ENCODE results near the gene MED14.

DNA sequence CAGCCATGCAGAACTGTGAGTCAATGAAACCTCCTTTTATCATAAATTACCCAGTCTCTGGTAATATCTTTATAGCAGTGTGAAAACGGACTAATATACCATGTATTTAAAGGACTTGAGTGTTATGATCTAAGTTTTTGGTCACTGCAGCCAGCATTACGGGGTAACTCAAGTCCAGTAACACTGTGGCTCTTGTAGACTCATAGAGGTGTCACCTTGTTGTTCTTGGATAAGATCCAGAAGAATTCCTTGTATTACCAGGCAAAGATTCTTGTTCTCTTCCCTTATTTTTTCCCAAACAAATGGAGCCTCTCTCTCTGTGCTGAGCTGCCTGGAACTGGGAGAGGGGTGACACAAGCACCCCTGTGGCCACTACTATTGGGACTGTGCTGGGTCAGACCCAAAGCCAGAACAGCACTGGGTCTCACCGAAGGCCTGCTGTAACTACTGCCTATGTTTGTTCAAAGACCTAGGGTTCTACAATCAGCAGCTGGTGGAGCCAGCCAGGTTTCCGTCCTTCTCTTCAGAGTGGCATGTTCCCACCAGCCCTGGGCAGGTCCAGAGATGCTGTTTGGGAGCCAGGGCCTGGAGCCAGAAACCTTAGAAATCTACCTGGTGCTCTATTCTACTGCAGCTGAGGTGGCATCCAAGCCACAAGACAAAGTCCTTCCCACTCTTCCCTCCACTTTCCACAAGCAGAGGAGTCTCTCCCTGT, 43.7 kb upstream of the MED14 start:
- TF ChIP-seq, protein P1, sequence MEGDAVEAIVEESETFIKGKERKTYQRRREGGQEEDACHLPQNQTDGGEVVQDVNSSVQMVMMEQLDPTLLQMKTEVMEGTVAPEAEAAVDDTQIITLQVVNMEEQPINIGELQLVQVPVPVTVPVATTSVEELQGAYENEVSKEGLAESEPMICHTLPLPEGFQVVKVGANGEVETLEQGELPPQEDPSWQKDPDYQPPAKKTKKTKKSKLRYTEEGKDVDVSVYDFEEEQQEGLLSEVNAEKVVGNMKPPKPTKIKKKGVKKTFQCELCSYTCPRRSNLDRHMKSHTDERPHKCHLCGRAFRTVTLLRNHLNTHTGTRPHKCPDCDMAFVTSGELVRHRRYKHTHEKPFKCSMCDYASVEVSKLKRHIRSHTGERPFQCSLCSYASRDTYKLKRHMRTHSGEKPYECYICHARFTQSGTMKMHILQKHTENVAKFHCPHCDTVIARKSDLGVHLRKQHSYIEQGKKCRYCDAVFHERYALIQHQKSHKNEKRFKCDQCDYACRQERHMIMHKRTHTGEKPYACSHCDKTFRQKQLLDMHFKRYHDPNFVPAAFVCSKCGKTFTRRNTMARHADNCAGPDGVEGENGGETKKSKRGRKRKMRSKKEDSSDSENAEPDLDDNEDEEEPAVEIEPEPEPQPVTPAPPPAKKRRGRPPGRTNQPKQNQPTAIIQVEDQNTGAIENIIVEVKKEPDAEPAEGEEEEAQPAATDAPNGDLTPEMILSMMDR (IDR thresholded peaks at IDR 0.05), result no peak
- no peak for TF ChIP-seq POLR2A (IDR thresholded peaks at IDR 0.05)

All from esophagus squamous epithelium (tissue), 4 donors.